GM12891 (cell line): ENCODE measurements around the gene CTNNA3.

Experiments used
- POLR2A ChIP-seq: IDR thresholded peaks from 2 replicates; pipeline ENCODE4 v1.6.1; 2011; ENCODE audit warnings: low read depth, low read length, control low read depth
- POLR2AphosphoS5 ChIP-seq: IDR thresholded peaks from 2 replicates; pipeline ENCODE4 v1.6.1; 2011; ENCODE audit warnings: low read depth, low read length, control low read depth

DNA sequence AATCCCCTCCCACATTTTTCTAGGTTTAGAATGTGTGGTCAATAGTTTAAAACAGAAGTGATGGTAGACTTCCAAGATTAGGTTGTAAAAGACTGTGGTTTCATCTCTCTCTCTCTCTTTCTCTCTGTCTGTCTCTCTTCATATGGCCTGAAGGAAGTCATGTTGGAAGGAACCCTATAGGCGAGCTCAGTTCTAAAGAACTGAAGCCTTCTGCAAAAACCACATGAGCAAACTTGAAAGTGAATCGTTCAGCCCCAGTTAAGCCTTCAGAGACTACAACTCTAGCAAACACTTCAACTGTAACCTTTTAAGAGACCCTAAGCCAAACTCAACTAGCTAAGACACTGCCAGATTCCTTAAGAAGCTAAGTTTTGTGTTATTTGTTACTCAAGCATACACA, 1477.7 kb downstream of the CTNNA3 start:
- TF ChIP-seq POLR2A, result no peak
- no peak for TF ChIP-seq POLR2AphosphoS5
